Measurements from ENCODE around the gene FAM3A. TPM values are rescaled to one million over a fixed set of nuclear protein-coding genes. Genes with fewer than 3 reads are reported as not detected.
A peak's percentile ranks its signal among the peaks of the same experiment; 100 is the strongest.
"Not testable (repeated sequence)": the region's sequence is repeated elsewhere in the genome, so short reads cannot be mapped to it uniquely, and the experiment has no call there.

Gene FAM3A
- total RNA-seq, 1 experiment from 2014 or later, result 47.1 TPM

DNA sequence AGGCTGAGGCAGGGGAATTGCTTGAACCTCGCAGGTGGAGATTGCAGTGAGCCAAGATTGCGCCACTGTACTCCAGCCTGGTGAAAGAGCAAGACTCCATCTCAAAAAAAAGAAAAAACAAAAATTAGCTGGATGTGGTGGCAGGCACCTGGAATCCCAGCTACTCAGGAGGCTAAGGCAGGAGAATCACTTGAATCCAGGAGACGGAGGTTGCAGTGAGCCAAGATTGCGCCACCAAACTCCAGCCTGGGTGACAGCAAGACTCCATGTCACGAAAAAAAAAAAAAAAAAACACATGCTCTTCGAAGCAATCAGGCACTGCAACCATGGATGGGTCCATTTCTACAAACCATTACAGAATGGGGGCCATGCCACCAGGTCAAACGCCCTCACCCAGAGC, 24.3 kb upstream of the FAM3A start:
- in situ Hi-C loops (cut with HindIII; ENCODE audit: low pct_unique_long_range_greater_than_20kb, low sequenced_read_pairs); DNase-seq (ENCODE audit: low read depth): not testable (repeated sequence)

DNA sequence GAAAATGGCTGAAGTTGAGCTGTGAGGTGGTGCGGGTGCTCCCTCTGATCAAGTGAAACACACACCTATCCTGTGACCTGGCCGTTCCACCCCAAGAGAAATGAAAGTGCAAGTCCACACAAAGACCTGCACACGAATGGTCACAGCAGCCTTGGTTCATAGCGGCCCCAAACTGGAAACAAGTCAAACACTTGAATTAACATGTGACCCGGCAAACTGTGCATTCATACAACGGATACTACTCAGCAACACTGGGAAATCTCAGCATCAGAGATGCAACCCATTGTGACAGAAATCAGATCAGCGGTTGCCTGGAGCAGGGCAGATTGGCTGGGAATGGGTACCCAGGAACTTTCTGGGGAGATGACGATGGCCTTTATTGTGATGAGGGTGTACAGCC, 23.0 kb upstream of the FAM3A start:
- no peak for DNase-seq (ENCODE audit: low read depth)
- in situ Hi-C loops (cut with HindIII; ENCODE audit: low pct_unique_long_range_greater_than_20kb, low sequenced_read_pairs), result no loop called here

DNA sequence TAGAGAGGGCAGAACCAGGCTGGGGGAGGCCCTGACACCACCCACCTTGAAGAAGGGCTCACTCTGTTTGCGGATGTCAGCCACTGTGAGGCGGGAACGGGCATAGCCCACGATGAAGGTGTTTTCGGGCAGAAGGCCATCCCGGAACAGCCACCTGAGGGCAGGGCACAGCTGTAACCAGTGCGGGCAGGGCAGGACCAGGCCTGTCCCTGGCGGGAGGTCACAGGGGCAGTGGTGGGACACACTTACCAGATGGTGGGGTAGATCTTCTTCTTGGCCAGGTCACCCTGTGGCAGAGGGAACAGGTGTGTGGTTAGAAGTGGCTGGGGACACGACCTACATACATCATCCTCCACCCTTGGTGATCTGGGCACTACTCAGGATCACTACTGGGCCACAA, 19.9 kb upstream of the FAM3A start:
- DNase-seq (ENCODE audit: low read depth), result no peak
- in situ Hi-C loops (cut with HindIII; ENCODE audit: low pct_unique_long_range_greater_than_20kb, low sequenced_read_pairs), result no loop called here

DNA sequence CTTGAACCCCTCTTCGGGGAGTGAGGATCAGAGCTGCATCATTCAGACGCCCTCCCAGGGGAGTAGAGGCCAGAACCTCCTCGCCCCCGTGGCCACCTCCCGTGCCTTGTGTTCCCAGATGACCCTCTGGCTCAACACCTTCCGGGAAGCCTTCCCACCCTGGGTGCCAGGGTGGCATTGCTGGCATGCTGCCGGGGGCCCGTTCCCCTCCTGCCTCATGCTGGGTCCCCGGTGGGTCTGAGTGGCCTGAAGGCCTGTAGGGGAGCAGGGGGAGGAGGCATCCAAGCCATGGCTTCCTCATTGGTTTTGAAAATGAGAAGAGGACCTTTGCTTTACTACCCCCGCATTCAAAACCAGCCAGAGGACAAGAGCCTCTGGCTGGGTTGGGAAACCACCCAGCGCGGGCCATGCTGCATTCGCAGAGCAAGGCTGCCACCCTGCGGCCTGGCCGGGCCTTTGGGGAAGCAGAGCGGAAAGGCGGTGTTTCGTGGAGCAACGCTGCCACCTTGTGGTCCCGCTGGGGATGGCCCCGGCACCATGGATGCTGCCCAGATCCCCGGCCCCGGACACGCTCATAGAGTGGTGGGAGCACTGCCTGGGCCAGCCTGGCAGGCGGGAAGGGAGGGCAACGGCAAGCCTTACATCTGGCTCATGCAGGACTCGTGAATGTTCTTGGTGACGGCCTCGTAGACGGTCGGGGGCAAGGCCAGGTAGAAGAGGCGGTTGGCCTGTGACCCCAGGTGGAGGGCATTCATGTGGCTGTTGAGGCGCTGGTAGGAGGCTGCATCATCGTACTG, 18.7 kb upstream of the FAM3A start:
- peak; percentile 75 for DNase-seq (ENCODE audit: low read depth)
- in situ Hi-C loops (cut with HindIII; ENCODE audit: low pct_unique_long_range_greater_than_20kb, low sequenced_read_pairs), result no loop called here

DNA sequence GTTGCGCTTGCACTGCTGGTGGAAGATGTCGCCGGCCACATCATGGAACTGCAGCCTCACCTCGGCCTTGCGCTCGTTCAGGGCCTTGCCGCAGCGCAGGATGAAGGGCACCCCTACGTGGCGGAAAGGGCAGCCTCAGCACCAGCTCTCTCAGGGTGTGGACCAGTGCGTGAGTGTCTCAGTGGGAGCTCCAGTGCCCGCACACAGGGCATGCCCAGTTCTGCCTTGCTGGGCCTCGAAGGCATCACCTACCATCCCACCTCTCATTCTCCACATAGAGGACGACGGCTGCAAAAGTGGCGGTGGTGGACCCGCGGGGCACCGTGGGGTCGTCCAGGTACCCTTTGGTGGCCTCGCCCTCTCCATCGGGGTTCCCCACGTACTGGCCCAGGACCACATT, 16.7 kb upstream of the FAM3A start:
- in situ Hi-C loops (cut with HindIII; ENCODE audit: low pct_unique_long_range_greater_than_20kb, low sequenced_read_pairs), result no loop called here
- no peak for DNase-seq (ENCODE audit: low read depth)

DNA sequence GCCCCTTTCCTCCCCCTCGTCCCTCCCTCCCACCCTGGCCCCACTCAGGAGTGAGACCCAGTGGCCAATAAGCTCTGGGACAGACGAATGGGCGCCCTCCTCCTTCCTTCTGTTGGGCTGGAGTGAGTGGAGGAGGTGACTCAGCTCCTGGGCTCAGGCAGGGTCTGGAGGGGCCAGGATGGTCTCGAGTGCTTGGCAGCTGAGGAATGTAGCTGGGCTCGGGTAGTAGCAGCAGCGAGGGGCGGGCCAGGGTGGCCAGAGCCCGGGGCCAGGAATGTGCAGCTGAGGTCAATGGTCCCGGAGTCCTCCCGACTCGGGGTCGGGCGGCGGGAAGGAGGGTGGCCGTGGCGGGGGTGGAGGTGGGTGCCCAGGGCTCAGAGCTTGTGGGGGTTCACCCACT, 15.6 kb upstream of the FAM3A start:
- DNase-seq (ENCODE audit: low read depth), result peak; percentile 81
- in situ Hi-C loops (cut with HindIII; ENCODE audit: low pct_unique_long_range_greater_than_20kb, low sequenced_read_pairs), result no loop called here

DNA sequence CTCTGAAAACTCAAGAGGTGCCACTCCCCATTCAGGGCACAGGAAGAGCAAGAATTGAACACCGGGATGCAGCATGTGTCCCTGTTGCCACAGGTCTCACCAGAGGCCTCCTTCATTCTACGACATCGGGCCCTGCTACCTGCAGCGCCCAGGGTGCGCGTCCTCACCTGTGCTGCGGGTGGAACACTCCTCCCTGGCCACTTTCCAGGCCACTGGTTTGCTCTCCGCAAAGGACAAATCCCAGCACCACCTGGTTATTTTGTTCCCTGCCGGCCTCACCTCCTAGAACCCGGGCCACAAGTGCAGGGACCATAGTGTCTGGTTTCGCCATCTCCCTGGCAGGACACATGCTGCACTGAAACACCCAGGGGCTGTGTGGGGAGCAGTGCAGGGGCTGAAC, 14.3 kb upstream of the FAM3A start:
- in situ Hi-C loops (cut with HindIII; ENCODE audit: low pct_unique_long_range_greater_than_20kb, low sequenced_read_pairs), result no loop called here
- no peak for DNase-seq (ENCODE audit: low read depth)

DNA sequence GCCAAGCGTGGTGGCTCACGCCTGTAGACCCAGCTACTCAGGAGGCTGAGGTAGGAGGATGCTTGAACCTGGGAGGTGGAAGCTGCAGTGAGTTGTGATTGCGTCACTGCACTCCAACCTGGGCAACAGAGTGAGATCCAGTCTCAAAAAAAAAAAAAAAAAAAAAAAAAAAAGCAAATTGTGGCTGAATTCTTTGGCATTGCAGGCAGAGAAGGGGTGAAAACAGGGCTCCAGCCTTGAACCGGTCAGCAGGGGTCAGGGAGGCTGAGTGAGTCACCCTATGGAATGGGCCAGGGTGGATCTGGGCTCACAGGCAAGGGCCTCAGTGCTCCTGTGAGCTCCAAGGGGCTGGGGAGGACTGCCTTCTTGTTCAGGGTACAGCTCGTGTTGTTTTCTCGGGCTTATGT, 13.2 kb upstream of the FAM3A start:
- peak; percentile 49 for DNase-seq (ENCODE audit: low read depth)
- in situ Hi-C loops (cut with HindIII; ENCODE audit: low pct_unique_long_range_greater_than_20kb, low sequenced_read_pairs), result no loop called here

DNA sequence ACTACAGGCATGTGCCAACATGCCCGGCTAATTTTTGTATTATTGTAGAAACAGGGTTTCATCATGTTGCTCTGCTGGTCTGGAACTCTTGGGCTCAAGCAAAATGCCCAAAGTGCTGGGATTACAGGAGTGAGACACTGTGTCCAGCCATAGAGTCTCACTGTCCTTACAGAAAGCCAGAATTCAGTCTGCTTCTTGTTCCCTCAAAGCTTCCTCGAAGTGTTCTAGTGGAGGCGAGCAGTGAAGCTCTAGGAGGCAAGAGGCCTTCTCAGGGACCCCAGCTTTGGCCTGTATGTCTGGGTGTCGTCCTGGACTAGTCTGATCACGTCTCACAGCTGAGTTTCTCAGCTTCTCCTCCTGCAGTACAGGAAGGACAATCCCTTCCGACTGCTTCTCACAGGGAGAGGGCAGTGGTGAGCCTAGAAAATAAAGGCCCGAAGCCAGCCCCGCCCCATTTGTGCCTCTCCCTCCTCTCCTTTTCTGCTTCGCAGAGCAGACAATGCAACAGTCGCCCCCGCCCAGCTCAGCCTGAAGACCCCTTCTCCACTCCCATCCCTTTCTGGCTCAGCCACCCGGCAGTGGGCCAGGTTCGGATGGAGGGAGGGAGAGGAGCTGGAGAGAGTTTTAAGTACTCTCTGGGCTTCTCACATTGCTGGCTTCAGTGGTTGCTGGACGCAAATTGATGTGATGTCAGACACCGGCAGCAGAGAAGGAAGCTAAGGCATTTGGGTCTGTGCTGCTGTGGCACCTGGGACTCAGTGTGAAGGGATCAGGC, 11.1 kb upstream of the FAM3A start:
- DNase-seq (ENCODE audit: low read depth), result peak; percentile 88
- in situ Hi-C loops (cut with HindIII; ENCODE audit: low pct_unique_long_range_greater_than_20kb, low sequenced_read_pairs), result no loop called here

DNA sequence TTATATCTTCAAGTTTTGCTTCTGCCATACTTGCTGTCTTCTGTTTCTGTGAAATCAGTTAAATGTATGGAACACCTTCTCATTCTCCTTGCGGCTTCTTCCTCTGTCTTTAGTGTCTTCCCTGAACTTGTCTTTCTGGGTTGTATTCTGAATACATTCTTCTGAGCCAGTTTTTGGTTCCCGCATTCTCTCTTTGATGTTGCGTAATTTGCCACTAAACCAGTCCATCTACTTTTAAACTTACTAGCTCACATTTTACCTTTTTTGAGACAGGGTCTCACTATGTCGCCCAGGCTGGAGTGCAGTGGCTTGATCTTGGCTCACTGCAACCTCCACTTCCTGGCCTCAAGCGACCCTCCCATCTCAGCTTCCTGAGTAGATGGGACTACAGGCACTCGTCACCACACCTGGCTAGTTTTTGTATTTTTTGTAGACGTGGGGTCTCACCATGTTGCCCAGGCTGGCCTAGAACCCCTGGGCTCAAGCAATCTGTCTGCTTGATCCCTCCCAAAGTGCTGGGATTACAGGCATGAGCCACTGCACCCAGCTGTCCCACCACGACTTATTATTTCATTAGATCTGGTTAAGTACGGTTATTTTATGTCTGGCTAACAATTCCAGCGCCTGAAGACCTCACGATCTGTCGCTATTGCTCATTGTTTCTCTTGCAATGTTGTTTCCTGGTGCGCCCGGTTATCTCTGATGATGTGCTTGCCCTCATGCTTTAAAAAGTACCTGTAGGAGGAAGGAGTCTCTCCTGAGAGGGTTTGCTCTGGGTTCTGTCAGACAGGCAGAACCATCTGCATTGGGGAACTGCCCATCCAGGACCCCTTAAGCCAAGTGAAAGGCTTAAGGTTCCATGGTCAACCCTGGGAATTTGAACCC, 9.8 kb upstream of the FAM3A start:
- in situ Hi-C loops (cut with HindIII; ENCODE audit: low pct_unique_long_range_greater_than_20kb, low sequenced_read_pairs), result no loop called here
- no peak for DNase-seq (ENCODE audit: low read depth)

DNA sequence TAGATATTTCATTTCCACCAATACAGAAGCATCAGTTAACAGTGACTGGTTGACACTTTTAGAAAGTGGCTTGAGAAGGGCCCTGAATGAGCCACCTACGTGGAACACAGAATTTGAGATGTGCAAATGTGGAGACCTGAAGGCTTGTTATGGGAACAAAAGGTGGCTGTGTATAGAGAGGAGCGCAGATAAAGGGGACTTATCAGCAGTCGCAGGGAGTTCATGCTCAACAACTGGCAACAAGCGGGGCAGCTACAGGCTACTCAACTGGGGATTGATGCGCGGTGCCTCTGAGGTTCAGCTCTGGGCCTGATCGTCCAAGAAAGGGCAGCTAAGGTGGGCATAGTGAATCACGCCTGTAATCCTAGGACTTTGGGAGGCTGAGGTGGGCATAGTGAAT, 3.4 kb upstream of the FAM3A start:
- in situ Hi-C loops (cut with HindIII; ENCODE audit: low pct_unique_long_range_greater_than_20kb, low sequenced_read_pairs), result no loop called here
- no peak for DNase-seq (ENCODE audit: low read depth)

DNA sequence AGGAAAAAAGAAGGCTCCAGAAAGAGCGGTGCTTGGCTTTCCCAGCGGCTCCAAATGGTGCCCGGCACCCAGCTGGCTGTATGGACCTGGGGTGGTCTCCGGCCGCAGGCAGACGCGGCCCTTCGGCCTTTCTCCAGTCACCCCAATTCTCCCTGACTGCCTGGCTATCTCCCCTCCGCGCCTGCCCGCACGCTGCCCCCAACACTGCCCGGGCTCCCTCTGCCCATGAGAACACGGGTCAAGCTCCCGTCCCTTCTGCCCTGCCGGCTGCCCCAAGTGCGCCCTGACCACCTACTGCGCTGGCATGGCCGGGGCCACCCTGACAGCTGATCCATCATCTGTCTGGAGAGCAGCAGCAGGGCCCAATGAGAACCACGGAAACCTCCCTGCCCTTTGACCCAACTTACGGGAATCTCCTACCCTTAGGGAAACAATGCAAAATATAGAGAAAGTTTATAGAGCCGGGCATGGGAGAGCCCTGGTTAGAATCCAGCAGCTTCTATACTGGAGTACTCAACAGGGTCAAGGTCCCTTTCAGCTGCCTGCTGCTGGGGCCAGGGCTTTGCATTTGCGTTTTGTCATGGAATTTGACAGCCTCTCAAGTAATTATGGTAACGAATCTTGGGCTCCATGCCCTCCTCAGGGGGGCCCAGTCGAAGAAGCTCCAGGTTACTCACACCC, 1.2 kb upstream of the FAM3A start:
- in situ Hi-C loops (cut with HindIII; ENCODE audit: low pct_unique_long_range_greater_than_20kb, low sequenced_read_pairs), result no loop called here

DNA sequence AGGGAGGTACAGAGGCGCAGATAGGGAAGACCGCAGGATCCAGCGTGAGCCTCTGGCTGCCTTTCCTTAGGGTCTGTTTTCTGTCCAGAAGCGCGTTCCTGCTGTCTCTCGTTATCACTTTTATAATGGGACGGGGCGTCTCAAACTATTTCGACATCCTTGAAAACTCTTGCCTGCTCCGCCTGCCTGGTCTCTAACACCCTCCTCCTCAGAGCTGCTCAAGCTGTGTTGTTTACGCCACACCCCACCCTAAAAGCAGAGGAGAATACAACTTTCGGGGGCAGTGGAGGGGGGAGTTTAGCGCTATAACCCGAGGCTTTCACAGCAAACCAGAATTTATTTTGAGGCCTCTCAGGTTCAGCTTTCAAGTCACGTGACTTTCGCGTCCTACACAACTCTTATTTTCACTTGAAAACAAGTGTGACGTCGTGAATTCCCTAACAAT, 646 bp upstream of the FAM3A start:
- no peak for DNase-seq (ENCODE audit: low read depth)
- in situ Hi-C loops (cut with HindIII; ENCODE audit: low pct_unique_long_range_greater_than_20kb, low sequenced_read_pairs), result no loop called here

More for the DNA sequence above, 1.2 kb upstream of the FAM3A start:
- DNase-seq (ENCODE audit: low read depth), result no peak

DNA sequence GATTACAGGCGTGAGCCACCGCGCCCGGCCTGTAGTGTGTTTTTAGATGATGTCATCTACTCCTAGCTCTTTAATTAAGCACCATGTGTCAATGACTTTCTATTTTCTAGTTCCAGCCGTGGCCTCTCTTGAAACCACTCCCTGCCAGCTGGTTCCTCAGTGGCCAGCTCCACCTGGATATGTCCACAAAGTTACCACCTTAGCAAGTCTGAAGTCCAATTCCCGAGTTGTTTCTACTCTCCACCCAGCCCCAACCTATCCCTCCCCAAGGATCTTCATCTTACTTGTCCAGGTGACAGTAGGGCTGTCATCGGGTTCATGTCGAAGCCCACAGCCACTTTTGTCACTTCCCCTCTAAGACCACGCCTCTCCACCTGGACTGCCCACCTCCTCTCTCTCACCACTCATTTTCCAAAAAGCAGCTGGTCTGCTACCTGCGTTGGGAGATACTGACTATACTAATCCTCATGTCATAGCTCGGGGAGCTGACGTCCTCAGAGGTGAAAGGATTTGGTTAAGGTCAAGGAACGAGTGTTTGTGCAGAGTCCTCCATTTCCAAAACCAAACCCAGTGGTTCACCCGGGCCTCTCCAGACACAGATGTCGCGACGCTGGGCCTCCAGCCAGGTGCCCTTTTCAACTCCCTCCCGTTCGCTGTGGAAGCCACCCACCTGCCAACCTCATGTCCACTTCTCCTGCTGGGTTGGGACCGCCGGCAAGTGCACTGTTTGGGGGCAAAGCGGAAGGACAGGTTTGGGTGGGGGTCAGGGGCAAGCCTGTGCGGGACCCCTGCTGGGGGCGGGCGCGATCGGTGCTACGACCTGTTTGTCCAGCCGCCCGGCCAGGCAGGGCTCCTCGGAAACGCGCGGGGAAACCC, 704 bp downstream of the FAM3A start:
- in situ Hi-C loops (cut with HindIII; ENCODE audit: low pct_unique_long_range_greater_than_20kb, low sequenced_read_pairs), result no loop called here
- no peak for DNase-seq (ENCODE audit: low read depth)

DNA sequence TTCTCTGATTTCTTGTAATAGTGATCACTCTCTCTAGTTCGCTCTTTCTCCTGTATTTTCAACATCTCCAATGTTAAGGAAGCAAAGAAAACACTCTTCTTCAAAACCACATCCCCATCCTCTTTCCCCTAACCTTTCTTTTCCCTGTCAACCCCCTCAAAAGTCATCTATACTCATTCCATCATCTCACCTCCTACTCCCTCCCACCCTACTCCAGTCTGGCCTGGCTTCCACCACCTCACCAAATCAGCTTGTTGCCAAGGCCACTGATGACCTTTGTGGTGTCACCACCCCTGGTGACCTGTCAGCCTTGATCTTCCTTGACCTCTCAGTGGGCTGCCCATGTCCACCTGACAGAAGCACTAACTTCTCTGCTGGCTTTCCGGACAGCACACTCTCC, 2.3 kb downstream of the FAM3A start:
- in situ Hi-C loops (cut with HindIII; ENCODE audit: low pct_unique_long_range_greater_than_20kb, low sequenced_read_pairs), result no loop called here
- no peak for DNase-seq (ENCODE audit: low read depth)

DNA sequence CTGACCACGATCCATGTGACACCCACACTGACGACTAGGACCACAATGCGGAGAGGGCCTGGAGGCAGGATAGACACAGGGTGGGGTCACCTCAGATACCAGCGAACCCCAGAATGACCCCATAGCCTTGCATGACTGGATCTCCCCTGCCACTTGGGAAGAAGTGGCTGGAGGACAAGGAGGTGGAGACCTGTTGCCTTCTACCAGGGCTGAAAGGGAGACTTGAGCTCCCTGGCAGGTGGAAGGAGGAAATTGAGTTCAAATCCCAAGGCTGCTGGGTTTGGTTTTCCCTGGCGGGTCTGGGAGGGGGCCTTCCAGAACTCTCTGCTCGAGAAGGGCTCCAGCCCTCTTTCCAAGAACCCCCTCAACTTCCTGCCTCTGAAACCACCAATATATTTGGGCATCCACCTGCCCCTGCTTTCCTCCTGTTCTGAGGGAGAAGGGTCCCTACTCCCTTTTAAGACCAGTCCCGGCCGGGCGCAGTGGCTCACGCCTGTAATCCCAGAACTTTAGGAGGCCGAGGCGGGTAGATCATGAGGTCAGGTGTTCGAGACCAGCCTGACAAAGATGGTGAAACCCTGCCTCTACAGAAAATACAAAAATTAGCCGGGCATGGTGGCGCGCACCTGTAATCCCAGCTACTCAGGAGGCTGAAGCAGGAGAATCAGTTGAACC, 3.0 kb downstream of the FAM3A start:
- in situ Hi-C loops (cut with HindIII; ENCODE audit: low pct_unique_long_range_greater_than_20kb, low sequenced_read_pairs), result no loop called here
- no peak for DNase-seq (ENCODE audit: low read depth)

DNA sequence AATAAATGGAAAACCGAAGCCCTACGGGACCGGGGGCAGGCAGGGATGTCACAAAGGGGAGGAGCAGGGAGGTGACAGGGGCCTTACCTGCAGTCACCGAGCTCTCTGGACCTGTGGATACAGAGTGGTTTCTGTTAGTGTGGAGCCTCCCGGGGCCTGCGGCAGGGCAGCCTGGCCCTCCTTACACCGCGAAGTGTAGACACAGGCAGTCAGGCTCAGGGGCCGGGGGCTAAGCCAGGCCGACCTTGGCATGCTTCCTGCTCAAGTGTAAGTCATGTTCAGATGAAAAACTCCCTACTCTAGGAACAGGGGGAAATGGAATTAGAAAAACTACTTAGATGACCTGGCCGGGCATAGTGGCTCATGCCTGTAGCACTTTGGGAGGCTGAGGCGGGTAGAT, 4.3 kb downstream of the FAM3A start:
- in situ Hi-C loops (cut with HindIII; ENCODE audit: low pct_unique_long_range_greater_than_20kb, low sequenced_read_pairs), result no loop called here
- no peak for DNase-seq (ENCODE audit: low read depth)
